Loucy (cell line): ENCODE measurements around the gene NUAK1.

Experiments
- H2AFZ ChIP-seq: fragments of 200-600 bp; sonication (generic); 2 replicates; pipeline ENCODE4 v1.6.0; 2016; ENCODE audit warnings: antibody characterized with exemption, mild to moderate bottlenecking, low read length, moderate library complexity
- H3F3A ChIP-seq: fragments of 200-600 bp; 2 replicates; pipeline ENCODE4 v1.6.0; 2016; ENCODE audit warnings: antibody characterized with exemption, low read depth, mild to moderate bottlenecking
- H3K27me3 ChIP-seq: fragments of 200-600 bp; sonication (generic); 2 replicates; pipeline ENCODE4 v1.6.1; 2014; ENCODE audit warnings: low read length, mild to moderate bottlenecking; ENCODE audit not compliant: insufficient read depth, poor library complexity, severe bottlenecking
- H3K36me3 ChIP-seq: fragments of 200-600 bp; sonication (generic); 2 replicates; pipeline ENCODE4 v1.6.1; 2016; ENCODE audit warnings: low read length; ENCODE audit not compliant: insufficient read depth
- H3K4me1 ChIP-seq: fragments of 200-600 bp; sonication (generic); 2 replicates; pipeline ENCODE4 v1.5.1; 2014; ENCODE audit warnings: low read length, mild to moderate bottlenecking; ENCODE audit not compliant: insufficient read depth, poor library complexity, severe bottlenecking
- H3K4me2 ChIP-seq: fragments of 200-600 bp; sonication (generic); 2 replicates; pipeline ENCODE4 v1.6.0; 2014; ENCODE audit warnings: antibody characterized with exemption, low read length, low read depth, mild to moderate bottlenecking; ENCODE audit not compliant: poor library complexity, severe bottlenecking
- H3K4me3 ChIP-seq: fragments of 200-600 bp; sonication (generic); 2 replicates; pipeline ENCODE4 v1.5.1; 2014; ENCODE audit warnings: low read length, mild to moderate bottlenecking, mixed read lengths; ENCODE audit not compliant: poor library complexity, severe bottlenecking
- H3K79me2 ChIP-seq: fragments of 200-600 bp; sonication (generic); 2 replicates; pipeline ENCODE4 v1.6.1; 2014; ENCODE audit warnings: low read length; ENCODE audit not compliant: insufficient read depth
- H3K9ac ChIP-seq: fragments of 200-600 bp; sonication (generic); 2 replicates; pipeline ENCODE4 v1.6.0; 2014; ENCODE audit warnings: mild to moderate bottlenecking, low read depth, low read length, moderate library complexity; ENCODE audit not compliant: poor library complexity, severe bottlenecking
- H3K9me2 ChIP-seq: fragments of 200-600 bp; sonication (generic); replicated peaks from 2 replicates; pipeline ENCODE4 v1.6.1; 2016; ENCODE audit warnings: low read depth, low read length, mixed read lengths
- H3K9me3 ChIP-seq: fragments of 200-600 bp; sonication (generic); 2 replicates; pipeline ENCODE4 v1.6.1; 2014; ENCODE audit warnings: mild to moderate bottlenecking, antibody characterized with exemption, low read length, low read depth; ENCODE audit not compliant: insufficient read depth
- H4K20me1 ChIP-seq: fragments of 200-600 bp; sonication (generic); 2 replicates; pipeline ENCODE4 v1.6.0; 2014; ENCODE audit warnings: antibody characterized with exemption, low read length, mild to moderate bottlenecking; ENCODE audit not compliant: insufficient read depth, poor library complexity, severe bottlenecking
- CTCF ChIP-seq: fragments of 200-600 bp; sonication (generic); conservative IDR thresholded peaks from 2 replicates; pipeline ENCODE4 v1.5.1; 2014; ENCODE audit warnings: mild to moderate bottlenecking, antibody characterized with exemption, low read length
- EZH2phosphoT487 ChIP-seq: fragments of 200-600 bp; IDR thresholded peaks from 2 replicates; pipeline ENCODE4 v1.6.1; 2018; ENCODE audit warnings: antibody characterized with exemption, mild to moderate bottlenecking, moderate library complexity, borderline replicate concordance

NUAK1 gene

GRCh38 chr12:106073179-106073578 lies 65.6 kb downstream of the NUAK1 start:
- H3K27me3 ChIP-seq: no peaks in the 10 kb centered on the region
- no peaks in the 10 kb centered on the region for H4K20me1 ChIP-seq
- H3K4me2 ChIP-seq: no peak overlapping the region
- H3K36me3 ChIP-seq: no peaks in the 10 kb centered on the region
- TF ChIP-seq EZH2phosphoT487 (no peak), CTCF (no peak)
- no peaks in the 10 kb centered on the region for H3K79me2 ChIP-seq
- no peaks in the 10 kb centered on the region for H3K9me3 ChIP-seq
- no peaks in the 10 kb centered on the region for H3F3A ChIP-seq
- no peaks in the 10 kb centered on the region for H3K4me1 ChIP-seq
- no peak overlapping the region for H3K9ac ChIP-seq
- no peaks in the 10 kb centered on the region for H3K9me2 ChIP-seq
- H3K4me3 ChIP-seq: no peak overlapping the region
- H2AFZ ChIP-seq: no peak overlapping the region

GRCh38 chr12:106072751-106073150 lies 66.0 kb downstream of the NUAK1 start:
- Histone ChIP-seq H3K36me3 (no peaks in the 10 kb centered on the region), H4K20me1 (no peaks in the 10 kb centered on the region), H3K4me3 (no peak overlapping the region)

DNA sequence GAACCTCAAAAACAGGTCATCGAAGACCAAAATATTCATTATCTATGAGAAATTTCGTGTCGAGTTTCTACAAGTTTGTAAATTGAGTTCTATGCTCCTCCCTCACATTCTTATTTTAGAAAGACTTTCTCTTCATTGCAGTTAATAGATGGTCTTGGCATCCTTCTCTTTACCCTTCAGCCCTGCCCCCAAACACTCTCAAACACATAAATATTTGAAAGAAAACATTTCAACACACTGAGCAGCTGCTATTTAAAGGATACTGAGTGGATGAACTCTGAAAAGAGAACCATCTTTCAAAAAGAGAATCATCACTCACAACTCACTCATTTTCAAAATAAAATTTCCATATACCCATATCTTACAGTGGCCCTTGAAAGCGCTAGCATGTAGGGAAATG lies 67.1 kb downstream of the NUAK1 start:
- H3K4me1 ChIP-seq: no peaks in the 10 kb centered on the region
- no peak overlapping the region for H2AFZ ChIP-seq
- H3K9me2 ChIP-seq: no peaks in the 10 kb centered on the region

More at GRCh38 chr12:106072751-106073150, 66.0 kb downstream of the NUAK1 start:
- no peaks in the 10 kb centered on the region for H3K9me3 ChIP-seq
- H3F3A ChIP-seq: no peaks in the 10 kb centered on the region
- no peak overlapping the region for H3K9ac ChIP-seq
- H3K79me2 ChIP-seq: no peaks in the 10 kb centered on the region
- no peaks in the 10 kb centered on the region for H3K4me1 ChIP-seq
- no peak overlapping the region for H3K4me2 ChIP-seq
- no peak overlapping the region for H2AFZ ChIP-seq
- H3K9me2 ChIP-seq: no peaks in the 10 kb centered on the region
- no peaks in the 10 kb centered on the region for H3K27me3 ChIP-seq
- TF ChIP-seq EZH2phosphoT487 (no peak), CTCF (no peak)

More for the DNA sequence above, 67.1 kb downstream of the NUAK1 start:
- Histone ChIP-seq H3K4me3 (no peak overlapping the region), H3K9me3 (no peaks in the 10 kb centered on the region; the same call in 1 of the 2 replicates), H3K27me3 (no peaks in the 10 kb centered on the region), H3K4me2 (no peak overlapping the region), H4K20me1 (no peaks in the 10 kb centered on the region), H3K9ac (no peak overlapping the region), H3K36me3 (no peaks in the 10 kb centered on the region), H3F3A (no peaks in the 10 kb centered on the region), H3K79me2 (no peaks in the 10 kb centered on the region)
- no peak for TF ChIP-seq EZH2phosphoT487
- TF ChIP-seq CTCF: no peak
